RWPE1 (cell line): ENCODE results near the gene TMEM191C.

Experiments used
- CTCF ChIA-PET: fragments of 350-600 bp; sonication (Branson Sonifier 250); formaldehyde crosslinking; extraction: SDS; loops from one replicate; lab custom pipeline; 2021; lab: Yijun Ruan, JAX
- POLR2A ChIA-PET: fragments of 400-600 bp; formaldehyde crosslinking; extraction: SDS; loops from one replicate; lab custom pipeline; 2020; ENCODE audit warnings: antibody characterized with exemption; ENCODE audit not compliant: low non-redundant PET; lab: Yijun Ruan, JAX
- DNase-seq: peaks from one replicate; pipeline ENCODE4 v3.0.0; 2012; ENCODE audit warnings: low spot score
- H3K27ac ChIP-seq: fragments of 450-650 bp; 2 replicates; pipeline ENCODE4 v1.5.1; 2017
- TF ChIP-seq, protein P1 (sequence below): fragments of 450-650 bp; conservative IDR thresholded peaks from 2 replicates; pipeline ENCODE4 v1.5.1; 2017; ENCODE audit warnings: low read depth, mild to moderate bottlenecking

The TMEM191C gene

DNA sequence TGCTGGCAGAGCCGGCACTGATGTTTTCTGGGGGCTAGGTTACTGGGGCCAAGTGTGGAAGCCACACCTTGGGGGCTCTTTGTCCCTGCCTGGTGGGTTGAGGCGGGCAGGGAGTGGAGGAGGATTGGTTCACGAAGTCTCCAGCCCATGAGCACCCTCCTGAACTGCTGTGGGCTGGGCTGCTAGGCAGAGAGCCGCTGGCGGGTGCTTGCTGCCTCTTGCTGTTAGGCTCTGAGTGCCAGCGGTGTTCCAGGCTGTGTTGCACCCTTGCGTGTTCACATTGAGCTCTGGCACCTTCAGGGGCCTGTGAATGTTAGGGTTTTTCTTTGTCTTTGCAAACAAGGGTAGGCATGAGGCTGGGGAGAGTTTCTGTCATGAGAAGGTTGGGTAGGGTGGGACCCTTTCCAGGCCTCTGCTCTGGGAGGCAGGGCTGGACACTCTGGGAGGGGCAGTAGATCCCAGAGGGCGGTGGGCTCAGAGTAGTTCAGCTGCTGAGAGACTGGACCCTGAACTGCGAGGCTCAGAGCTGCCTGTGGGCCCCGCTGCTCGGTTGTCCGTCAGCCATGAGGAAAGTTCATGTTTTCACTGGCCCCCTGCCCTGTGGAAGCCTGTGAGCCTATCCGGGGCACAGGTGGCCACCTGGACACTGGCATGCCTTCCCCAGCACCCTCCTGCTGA is 24.0 kb upstream of the TMEM191C start:
- ChIA-PET CTCF (no interaction called here), POLR2A (no interaction called here)
- TF ChIP-seq, protein P1, sequence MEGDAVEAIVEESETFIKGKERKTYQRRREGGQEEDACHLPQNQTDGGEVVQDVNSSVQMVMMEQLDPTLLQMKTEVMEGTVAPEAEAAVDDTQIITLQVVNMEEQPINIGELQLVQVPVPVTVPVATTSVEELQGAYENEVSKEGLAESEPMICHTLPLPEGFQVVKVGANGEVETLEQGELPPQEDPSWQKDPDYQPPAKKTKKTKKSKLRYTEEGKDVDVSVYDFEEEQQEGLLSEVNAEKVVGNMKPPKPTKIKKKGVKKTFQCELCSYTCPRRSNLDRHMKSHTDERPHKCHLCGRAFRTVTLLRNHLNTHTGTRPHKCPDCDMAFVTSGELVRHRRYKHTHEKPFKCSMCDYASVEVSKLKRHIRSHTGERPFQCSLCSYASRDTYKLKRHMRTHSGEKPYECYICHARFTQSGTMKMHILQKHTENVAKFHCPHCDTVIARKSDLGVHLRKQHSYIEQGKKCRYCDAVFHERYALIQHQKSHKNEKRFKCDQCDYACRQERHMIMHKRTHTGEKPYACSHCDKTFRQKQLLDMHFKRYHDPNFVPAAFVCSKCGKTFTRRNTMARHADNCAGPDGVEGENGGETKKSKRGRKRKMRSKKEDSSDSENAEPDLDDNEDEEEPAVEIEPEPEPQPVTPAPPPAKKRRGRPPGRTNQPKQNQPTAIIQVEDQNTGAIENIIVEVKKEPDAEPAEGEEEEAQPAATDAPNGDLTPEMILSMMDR = no peak
- no peak overlapping the region for H3K27ac ChIP-seq
- DNase-seq = no peak

DNA sequence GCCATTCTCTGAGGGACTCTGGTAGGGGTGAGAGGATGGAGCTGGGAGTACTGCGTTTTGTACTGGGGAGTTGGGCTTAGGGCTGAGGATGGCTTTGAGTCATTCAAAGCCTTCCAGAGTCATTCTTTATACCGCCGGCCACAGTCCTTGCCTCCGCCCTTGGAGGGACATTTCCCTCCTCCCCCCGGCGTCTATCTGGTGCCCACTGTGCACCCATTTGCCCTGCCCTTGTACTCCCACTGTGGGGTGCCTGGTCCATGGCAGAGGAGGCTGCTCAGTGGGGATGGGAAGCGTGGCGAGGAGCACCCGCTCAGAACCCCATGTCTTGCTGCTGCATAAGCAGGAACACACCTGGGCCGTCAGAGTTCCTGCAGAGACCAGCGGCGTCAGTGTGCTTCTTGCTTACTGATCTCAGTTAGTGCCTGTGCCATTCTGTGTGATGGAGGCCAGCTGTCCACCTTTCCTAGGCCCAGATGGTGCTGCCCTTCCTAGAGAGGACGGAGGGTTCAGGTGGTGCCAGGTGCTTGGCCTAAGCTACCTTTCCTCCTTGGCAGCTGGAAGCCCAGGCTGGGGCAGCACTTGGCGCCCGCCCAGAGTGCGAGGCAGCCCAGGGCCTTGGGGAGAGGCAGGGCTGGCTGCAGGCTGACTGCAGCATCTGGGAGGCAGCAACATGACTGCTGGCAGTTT is 23.3 kb upstream of the TMEM191C start:
- no peak for DNase-seq

DNA sequence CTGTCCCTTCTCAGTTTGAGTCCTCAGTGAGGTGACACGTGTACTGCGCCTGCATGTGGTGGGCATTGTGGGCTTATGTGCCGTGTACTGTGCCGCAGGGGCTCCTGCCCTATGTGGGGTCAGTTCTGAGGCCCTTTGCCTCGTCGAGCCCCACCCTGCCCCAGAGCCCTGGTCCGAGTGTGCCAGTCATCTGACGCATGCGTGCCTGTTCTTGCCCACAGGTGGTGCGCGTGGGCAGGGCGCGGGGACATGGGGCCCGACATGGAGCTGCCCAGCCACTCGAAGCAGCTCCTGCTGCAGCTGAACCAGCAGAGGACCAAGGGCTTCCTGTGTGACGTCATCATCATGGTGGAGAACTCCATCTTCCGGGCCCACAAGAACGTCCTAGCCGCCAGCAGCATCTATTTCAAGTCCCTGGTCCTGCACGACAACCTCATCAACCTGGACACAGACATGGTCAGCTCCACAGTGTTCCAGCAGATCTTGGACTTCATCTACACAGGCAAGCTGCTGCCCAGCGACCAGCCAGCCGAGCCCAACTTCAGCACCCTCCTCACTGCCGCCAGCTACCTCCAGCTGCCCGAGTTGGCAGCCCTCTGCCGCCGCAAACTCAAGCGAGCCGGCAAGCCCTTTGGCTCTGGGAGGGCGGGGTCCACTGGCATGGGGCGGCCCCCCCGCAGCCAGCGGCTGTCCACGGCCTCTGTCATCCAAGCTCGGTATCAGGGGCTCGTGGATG is 22.3 kb upstream of the TMEM191C start:
- TF ChIP-seq, protein P1 = no peak
- no peak overlapping the region for H3K27ac ChIP-seq
- ChIA-PET POLR2A (no interaction called here), CTCF (interaction anchor here (0.7 kb wide), 1 partner anchor 478 kb away, joined by 3 read pairs; no protein-coding TSS in a partner anchor)
- no peak for DNase-seq

More for the DNA sequence above, 23.3 kb upstream of the TMEM191C start:
- ChIA-PET POLR2A (no interaction called here), CTCF (interaction anchor here (0.7 kb wide), 1 partner anchor 477 kb away, joined by 3 read pairs; no protein-coding TSS in a partner anchor)
- H3K27ac ChIP-seq = no peak overlapping the region
- TF ChIP-seq, protein P1 = no peak

DNA sequence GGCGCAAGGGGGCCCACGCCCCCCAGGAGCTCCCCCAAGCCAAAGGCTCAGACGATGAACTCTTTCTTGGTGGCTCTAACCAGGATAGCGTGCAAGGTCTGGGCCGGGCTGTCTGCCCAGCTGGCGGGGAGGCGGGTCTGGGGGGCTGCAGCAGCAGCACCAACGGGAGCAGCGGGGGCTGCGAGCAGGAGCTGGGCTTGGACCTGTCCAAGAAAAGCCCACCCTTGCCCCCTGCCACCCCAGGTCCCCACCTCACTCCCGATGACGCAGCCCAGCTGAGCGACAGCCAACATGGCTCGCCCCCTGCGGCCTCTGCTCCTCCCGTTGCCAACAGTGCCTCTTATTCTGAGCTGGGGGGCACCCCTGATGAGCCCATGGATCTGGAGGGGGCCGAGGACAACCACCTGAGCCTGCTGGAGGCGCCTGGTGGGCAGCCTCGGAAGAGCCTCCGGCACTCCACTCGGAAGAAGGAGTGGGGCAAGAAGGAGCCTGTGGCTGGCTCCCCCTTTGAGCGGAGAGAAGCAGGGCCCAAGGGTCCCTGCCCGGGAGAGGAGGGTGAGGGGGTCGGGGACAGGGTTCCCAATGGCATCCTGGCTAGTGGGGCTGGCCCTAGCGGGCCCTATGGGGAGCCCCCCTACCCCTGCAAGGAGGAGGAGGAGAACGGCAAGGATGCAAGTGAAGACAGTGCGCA is 21.6 kb upstream of the TMEM191C start:
- ChIA-PET POLR2A (no interaction called here), CTCF (no interaction called here)
- no peak overlapping the region for H3K27ac ChIP-seq
- TF ChIP-seq, protein P1 = no peak
- no peak for DNase-seq

DNA sequence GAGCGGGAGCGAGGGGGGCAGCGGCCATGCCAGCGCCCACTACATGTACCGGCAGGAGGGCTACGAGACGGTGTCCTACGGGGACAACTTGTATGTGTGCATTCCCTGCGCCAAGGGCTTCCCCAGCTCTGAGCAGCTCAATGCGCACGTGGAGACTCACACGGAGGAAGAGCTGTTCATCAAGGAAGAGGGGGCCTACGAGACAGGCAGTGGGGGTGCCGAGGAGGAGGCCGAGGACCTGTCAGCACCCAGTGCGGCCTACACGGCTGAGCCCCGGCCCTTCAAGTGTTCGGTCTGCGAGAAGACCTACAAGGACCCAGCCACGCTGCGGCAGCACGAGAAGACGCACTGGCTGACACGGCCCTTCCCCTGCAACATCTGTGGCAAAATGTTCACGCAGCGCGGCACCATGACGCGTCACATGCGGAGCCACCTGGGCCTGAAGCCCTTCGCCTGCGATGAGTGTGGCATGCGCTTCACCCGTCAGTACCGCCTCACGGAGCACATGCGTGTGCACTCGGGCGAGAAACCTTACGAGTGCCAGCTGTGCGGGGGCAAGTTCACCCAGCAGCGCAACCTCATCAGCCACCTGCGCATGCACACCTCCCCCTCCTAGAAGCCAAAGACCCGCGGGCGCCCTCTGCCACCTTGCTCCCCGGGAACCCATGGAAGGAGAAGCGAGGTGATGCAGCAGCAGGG is 20.9 kb upstream of the TMEM191C start:
- TF ChIP-seq, protein P1 = no peak
- ChIA-PET POLR2A (no interaction called here), CTCF (no interaction called here)
- no peak for DNase-seq
- H3K27ac ChIP-seq = no peak overlapping the region
